ENCODE measurements around the gene GABRG3.

- TF ChIP-seq SNAI2 (CRISPR knock-in tag; IDR thresholded peaks at IDR 0.05) (no peak), ISL1 (CRISPR knock-in tag; IDR thresholded peaks at IDR 0.05) (no peak), ZC3H10 (CRISPR knock-in tag; IDR thresholded peaks at IDR 0.05) (no peak)
These were observed 297.9 kb downstream of the GABRG3 start for GRCh38 chr15:27268923-27269322.

All from SK-N-SH treated with all-trans-retinoic acid at 6 μM for 48 hours (cell line).